Fibroblast of skin of abdomen (primary cell): ENCODE data around the gene WDR83.
"Not testable (repeated sequence)": the region's sequence is repeated elsewhere in the genome, so short reads cannot be mapped to it uniquely, and the experiment has no call there.

Experiments
- DNase-seq: peaks from one replicate; pipeline ENCODE4 v3.0.0-alpha.2; 2013

WDR83 gene

DNA sequence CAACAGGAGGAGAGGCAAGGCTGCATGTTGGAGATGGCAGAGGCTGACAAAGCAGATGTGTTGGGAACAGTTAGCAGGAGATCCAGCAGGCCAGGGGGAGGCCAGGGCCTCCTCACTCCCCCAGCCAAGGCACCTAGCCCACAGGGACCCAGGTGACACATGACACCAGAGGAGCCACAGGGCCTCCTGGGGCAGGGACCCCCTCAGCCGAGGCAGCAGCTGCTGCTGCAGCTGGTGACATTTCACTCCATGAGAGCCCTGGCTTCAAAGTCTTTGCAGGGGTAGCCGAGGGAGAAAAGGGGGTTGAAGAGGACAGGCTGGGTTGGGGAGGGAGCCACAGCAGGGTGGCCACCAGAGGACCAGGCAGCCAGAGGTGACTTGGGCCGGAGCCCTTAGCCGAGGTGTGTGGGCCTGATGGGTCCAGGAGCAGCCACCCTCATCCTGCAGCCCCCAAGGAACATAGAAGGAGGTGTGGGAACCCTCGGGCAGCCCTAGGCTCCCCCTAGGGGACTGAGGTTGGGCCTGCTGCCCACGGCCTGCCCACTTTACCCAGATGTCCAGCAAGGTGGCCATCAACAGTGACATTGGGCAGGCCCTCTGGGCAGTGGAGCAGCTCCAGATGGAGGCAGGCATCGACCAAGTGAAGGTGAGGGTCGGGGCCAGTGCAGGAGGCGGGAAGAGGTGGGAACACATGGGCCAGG, 21.0 kb downstream of the WDR83 start, which contains the start of gene GNG14:
TSS of gene GNG14 (plus strand) at position 503 of the 701 bp plus-strand sequence. CDS start at position 554, 51 bp downstream.
- no peak for DNase-seq

DNA sequence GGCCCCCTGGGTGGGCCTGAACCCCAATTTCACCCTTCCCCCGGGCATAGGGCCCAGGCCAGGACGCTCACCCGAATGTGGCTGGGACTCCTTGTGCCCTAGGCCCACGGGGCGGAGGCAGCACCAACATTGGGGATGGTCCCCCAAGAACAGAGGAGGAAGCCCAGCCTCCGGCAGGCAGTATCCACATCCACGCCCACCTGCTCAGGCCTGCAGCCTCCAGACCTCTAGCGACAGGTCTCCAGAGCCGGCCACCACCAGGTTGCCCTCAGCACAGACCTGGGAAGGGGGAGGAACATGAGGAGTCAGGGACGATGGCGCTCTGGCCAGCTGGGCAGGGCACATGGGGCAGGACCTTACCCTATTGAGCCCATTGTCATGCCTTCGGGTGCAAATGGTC, 22.4 kb downstream of the WDR83 start:
- no peak for DNase-seq

DNA sequence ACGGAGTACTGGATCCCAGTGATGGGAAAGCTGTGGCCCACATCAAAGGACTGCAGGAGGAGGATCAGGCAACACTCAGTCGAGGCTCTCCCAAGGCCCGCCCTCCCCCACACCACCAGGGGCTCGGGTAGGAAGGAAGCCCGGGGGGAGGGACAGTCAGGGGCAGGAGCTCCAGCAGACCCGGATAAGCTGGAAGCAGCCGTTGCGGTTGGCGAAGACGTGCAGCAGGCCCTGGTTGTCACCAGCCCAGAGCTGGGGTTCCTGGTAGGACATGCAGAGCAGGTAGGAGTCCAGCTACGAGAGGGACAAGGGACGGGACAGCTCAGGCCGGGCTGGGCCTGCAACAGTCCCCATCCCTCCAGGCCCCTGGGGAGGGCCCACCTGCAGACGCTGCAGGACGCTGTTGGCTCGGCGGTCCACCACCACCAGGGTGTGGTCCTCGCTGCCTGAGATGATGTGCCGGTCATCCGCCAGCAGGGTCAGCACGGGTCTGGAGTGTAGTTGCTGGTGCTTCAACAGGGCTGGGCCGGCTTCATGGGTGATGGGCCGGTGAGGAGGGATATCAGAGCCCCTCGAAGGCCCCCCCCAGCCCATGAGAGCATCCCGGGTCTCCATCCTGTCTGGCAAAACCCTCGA, 23.1 kb downstream of the WDR83 start:
- DNase-seq = no peak

DNA sequence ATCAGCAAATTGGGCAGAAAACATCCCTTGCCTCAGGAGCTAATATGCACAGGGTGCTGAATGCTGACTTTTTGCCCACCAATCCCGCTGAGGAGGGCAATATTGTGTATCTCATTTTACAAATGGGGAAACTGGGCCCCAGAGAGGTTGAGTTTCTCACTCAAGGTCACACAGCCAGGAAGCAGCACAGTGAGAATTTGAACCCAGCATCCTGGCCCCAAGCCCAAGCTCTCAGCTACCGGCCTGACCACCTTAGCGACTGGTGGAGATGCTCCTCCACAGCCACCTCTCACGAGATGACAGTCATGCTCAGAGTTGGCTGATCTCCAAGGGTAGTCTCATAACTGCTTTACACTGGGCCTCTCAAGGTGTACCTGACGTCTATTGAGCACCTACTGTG, 26.4 kb downstream of the WDR83 start:
- no peak for DNase-seq

DNA sequence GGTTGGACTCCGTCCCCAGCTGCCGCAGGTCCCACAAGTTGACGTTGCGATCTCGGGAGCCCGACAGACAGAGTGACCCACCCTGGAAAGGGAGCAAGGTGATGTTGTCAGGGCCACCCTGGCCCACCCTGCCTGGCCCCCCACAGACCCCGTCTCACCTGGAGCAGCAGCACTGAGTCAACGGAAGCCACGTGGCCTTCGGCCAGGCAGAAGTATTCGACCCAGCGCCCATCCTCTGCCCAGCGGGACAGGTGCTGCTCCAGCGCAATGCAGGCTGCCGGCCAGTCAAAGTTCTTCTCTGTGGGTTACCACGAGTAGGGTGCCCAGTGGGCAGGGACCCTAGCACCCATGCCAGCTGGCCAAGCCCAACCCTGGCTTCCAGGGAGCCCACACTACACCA, 28.0 kb downstream of the WDR83 start:
- DNase-seq = no peak

DNA sequence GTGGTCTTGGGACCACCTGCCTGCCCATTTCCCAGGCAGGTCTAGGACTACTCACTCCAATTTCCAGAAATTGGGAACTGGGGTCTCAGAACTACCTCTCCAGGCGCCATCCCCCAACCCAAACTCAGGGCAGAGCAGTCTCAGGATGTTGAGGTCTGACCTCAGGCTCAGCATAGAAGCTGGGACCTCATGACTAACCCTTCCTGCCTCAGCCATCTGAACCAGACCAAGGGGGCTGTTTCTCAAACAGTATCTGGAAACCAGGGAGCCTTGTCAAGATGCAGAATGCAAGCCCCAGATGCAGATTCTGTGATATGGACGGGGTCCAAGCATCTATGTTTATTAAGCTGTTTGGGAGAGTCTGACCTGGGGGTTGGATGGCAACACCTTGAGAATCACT, 28.5 kb downstream of the WDR83 start:
- DNase-seq = no peak

DNA sequence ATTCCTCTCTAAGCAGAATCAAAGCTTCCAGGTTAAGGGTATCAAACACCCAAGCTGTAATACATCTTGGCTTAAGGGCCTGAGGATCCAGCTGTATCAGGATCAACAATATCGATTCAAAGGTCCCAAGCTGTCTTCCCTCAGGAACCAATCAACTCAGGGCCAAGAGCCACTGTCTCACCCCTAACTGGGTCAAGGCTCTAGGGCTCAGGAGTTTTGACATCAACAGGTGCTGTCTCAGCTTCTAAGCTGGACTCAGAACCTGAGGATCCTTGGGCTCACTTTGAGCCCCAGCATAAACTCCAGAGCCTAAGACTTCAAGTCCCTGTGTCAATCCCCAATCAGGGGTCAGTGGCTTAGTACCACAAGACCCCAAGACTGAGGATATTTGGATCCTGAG, 28.9 kb downstream of the WDR83 start:
- DNase-seq = no peak

DNA sequence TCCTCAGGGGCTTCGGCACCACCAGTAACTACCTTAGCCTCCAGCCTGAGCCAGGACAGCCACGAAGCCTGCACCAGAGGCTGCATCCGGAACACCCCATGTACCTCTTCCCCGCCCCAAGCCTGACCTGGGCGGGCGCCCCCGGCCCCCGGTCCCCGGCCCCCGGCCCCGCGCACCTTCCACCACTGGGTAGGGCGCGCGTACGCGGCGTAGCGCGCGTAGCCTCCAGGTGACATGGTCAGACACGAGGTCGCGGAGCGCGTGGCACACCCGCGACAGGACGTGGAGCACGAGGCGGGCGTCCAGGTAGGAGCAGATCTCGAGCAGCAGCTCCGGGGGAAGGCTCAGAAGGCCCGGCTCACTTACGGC, 29.4 kb downstream of the WDR83 start:
- no peak for DNase-seq

DNA sequence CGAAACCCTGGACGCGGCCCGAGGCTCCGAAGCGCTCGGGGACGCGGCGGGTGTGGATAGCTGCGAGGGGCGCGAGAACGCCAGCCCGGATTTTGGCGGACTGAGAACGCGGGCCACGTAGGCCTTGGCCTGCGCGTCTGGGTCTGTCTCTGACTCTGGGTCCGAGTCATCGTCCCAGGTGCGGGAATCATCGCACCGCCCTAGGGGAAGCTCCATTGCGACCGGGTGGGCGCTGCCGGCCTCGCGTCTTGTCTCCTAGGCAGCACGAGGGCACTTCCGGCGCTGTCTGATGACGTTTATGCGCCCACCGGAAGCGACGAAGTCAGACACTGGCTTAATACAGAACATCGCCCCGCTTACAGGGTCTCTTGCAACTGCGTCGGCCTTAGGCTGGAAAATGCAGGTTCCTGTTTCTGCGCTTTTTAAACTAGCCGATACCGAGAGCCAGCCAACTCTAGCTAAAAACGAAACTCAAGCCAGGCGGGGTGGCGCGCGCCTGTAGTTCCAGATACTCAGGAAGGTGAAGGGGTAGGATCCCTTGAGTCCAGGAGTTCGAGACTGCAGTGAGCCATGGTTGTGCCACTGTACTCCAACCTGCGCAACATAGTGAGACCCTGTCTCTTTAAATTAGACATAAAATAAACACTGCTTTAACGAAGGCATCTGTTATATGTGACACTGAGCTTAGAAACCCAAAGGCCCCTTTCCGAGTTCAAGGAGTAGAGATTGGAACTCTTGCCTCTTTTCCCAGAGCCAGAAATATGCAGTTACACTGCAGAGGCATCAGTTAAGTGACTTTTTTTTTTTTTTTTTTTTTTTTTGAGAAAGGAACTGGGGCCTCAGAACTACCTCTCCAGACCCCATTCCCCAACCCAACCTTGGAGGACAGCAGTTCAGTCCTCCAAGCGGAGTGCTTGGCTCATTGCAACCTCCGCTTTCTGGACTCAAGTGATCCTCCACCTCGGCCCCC, 30.0 kb downstream of the WDR83 start, which contains the start of gene FBXW9:
TSS of gene FBXW9 (minus strand) at position 266 of the 970 bp plus-strand sequence. CDS start at position 216, 50 bp downstream.
- peak; percentile 96 for DNase-seq

DNA sequence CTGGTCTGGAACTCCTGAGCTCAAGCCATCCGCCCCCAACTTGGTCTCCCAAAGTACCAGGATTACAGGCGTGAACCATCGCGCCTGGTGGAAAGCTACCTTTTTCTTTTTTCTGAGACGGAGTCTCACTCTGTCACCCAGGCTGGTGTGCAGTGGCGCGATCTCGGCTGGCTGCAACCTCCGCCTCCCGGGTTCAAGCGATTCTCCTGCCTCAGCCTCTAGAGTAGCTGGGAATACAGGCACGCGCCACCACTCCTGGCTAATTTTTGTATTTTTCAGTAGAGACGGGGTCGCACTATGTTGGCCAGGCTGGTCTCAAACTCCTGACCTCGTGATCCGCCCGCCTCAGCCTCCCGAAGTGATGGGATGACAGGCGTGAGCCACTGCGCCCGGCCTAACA, 30.8 kb downstream of the WDR83 start:
- not testable (repeated sequence) for DNase-seq

DNA sequence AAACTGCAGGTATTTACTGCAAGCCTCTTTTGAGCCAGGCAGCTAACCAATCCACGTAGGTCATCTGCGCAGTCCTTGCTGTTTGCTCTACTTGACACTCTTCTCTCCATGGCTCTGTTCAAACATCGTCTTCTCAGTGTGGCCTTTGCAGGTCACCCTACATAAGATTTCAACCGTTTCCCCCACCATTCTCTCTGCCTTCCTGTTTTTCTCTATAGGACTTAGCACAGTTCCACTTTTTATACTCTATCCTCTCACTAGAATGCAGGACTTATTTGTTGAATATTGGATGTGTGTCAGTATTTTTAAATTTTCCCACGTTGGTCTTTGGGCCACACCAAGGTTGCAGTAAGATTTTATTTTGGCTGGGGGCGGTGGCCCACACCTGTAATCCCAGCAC, 31.5 kb downstream of the WDR83 start:
- no peak for DNase-seq

DNA sequence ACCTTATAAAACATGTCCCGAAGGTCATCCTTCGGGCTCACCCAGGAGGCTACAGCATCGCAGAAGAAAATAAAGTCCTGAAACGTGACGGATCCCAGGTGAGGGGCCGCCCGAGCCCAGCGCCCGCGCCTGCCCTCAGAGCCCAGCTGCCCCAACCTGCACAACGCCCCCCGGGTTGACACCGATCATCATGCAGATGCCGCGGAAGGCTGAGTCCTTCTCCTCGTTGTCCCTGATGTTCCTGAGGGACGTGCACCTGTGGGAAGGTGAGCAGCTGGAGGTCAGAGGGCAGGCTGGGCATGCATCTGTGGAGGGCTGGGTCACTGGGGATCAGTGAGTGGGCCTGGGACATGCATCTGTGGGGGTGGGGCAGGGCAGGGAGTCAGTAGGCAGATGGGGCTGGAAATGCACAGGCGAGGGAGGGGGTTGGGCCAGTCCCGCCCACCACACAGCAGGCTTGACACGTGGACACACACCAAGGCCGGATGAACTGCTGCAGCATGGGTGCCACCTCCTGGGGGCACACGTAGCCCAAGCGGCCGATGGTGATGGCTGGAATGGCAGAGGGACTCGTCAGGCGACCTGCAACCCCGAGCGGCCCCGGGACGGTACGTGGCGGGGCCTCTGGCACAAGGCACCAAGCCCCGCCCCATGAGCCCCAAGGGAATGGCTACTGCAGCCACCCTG, 35.1 kb downstream of the WDR83 start:
- DNase-seq = no peak

DNA sequence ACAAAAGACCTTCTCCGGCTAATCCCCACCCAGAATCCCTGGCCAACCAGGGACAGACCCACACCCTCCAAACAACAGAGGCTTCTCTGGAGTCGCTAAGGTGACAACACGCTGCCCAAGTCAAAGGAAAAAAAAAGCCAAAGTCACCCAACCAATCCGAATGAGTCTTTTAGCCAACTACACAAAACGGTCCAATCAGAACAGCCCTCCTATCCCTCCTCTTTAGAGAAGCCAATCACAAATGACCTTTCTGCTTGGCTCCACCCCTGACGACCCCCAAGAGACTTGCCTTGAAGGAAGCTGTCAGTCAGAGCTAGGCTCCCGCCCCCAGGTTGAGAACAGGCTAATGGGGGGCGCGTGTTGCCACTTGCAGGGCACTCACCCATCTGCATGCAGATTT, 36.4 kb downstream of the WDR83 start:
- peak; percentile 31 for DNase-seq

DNA sequence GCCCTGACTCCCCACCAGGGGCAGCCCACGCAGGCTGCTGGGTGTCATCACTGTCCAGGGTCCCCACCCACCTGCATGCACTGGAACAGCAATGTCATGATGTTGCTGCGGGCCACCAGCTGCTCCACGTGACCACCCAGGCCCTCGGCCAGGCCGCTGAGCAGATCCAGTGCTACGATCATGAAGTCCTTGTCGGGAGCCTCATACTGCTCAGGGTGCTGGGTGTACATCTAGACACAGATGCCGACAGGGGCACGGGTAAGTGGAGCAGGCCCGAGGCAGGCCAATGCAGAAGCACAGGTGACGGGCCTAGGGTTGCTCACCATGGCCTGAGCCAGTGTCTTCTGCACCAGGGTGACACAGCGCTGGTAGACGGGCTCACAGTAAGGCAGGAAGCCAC, 38.6 kb downstream of the WDR83 start:
- no peak for DNase-seq

DNA sequence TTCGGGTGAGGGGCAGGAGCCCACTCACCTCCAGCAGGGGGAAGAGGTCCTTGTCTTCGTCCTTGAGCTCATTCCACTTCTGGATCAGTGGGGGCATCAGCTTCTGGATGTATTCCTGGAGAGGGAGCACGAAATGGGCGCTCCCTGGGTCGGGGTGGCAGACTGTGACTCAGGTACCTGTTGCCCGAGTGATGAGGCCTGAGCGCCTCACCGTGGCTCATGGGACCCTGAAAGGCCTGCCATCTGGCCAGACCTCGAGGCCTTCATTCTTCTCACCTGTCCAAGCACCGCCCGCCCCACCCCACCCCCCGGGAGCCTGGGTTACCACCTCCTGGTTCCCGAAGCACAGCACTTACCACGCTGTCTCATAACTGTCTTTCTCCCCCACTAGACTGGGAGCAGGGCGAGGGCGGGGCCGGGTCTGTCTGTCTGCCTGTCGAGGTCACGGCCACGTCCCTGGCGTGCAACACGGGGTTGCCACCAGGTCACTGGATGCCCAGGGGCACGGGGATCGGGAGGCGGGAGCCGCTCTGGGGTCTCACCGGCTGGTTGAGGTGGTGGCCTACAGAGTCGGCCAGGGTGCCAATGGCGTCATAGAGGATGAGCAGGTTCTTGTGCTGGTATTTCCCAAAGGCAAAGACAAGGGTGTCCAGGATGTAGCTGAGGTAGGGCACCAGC, 39.2 kb downstream of the WDR83 start:
- DNase-seq = no peak

DNA sequence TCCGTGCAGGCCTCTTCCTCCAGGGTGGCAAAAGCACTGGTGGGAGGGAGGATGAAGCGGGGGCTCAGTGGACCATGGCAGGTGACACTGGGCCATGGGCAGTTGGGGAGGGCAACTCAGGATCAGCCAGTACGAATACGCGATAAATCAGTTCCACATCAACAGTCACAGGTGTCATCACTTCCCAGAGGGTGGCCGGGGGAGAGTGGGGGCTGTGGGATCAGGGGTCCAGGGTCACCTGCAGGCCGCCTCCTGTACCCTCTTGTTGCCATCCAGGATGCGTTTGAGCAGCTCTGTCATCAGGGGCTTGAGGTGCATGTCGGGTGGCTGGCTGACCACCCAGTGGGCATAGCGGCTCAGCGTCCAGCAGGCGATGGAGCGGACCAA, 39.7 kb downstream of the WDR83 start:
- no peak for DNase-seq

DNA sequence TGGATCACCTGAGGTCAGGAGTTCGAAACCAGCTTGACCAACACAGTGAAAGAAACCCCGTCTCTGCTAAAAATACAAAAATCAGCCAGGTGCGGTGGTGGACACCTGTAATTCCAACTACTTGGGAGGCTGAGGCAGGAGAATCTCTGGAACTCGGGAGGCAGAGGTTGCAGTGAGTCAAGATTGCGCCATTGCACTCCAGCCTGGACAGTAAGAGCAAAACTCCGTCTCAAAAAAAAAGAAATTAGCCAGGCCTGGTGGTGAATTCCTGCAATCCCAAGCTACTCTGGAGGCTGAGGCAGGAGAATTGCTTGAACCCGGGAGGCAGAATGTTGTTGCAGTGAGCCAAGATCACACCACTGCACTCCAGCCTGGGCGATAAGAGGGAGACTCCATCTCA, 42.0 kb downstream of the WDR83 start:
- DNase-seq = no peak

DNA sequence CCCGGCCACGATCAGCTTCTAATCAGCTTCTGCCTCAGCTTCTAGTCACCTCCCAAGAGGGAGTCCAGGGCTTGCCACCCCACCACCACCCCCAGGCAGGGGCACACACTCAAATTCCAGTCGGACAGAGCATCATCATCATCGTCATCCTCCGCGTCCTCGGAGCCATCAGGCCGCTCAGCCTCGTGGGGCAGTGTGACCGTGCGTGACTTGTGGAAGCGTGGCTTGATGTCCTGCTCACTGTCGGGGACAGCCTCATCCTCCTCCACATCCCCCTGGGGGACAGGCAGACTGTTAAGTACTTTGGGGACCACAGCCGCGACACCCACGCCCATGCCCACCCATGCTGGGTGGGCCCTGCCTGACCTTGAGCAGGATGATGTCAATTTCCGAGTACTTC, 44.6 kb downstream of the WDR83 start:
- DNase-seq = no peak

DNA sequence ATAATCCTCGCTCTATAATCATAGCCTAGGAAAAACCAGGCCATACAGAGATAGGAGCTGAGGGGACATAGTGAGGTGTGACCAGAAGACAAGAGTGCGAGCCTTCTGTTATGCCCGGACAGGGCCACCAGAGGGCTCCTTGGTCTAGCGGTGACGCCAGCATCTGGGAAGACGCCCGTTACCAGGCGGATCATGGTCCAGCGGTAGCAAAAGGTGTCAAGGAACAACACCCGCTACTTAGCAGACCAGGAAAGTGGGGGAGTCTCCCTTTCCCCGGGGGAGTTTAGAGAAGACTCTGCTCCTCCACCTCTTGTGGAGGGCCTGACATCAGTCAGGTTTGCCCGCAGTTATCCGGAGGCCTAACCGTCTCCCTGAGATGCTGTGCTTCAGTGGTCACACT, 45.5 kb downstream of the WDR83 start:
- DNase-seq = not testable (repeated sequence)

DNA sequence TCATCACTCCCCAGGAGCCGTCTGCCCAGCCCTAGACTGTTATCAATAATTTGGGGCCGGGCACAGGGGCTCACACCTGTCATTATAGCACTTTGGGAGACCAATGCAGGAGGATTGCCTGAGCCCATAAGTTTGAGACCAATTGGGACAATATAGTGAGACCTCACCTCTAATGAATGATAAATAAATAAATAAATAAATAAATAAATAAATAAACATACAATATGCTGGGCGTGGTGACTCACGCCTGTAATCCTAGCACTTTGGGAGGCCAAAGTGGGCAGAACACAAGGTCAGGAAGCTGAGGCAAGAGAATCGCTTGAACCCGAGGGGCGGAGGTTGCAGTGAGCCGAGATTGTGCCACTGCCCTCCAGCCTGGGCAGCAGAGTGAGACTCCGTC, 46.7 kb downstream of the WDR83 start:
- not testable (repeated sequence) for DNase-seq

DNA sequence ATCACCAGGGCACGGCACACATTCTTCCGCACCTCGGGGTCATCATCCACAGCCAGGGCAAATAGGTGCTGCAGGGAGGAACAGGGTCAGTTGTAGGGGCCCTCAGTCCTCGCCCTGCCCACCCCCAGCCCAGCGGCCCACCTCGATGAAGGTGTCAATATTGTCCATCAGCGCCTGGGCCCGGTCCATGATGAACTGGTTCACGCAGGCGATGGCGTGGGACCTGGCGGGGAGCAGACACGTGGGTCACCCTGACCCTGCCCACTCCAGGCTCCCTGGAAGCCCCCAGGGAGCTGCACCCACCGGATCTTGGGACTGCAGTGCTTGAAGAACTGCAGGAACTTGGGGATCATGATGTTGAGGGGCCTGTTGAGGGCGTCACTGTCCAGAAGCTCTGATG, 48.5 kb downstream of the WDR83 start:
- no peak for DNase-seq

DNA sequence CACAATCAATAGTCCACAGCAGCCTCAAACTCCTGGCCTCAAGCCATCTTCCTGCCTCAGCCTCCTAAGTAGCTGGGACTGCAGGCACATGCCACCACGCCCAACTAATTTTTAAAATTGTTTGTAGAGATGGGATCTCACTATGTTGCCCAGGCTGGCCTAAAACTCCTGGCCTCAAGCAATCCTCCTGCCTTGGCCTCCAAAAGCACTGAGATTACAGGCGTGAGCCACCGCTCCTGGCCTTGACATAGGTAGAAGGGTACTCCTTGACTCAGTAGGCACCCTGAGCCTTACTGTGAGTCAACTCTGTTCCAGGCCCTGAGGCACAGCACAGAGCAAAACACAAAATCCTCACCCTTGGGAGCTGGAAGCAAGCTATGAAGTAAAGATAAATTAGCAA, 49.3 kb downstream of the WDR83 start:
- DNase-seq = no peak
